Epithelial cell of prostate (primary cell): ENCODE measurements around the gene AGAP2.

Experiments
- DNase-seq: peaks from one replicate; pipeline ENCODE4 v3.0.0-alpha.2; 2011; ENCODE audit warnings: low read depth, low spot score
- H3K27ac ChIP-seq: fragments of 450-650 bp; 2 replicates; pipeline ENCODE4 v1.5.1; 2017; ENCODE audit warnings: mild to moderate bottlenecking

Gene AGAP2

GRCh38 chr12:57755194-57755453 is 16.6 kb upstream of the AGAP2 start:
- DNase-seq = no peak
- peak overlapping the region; percentile 52 for H3K27ac ChIP-seq

DNA sequence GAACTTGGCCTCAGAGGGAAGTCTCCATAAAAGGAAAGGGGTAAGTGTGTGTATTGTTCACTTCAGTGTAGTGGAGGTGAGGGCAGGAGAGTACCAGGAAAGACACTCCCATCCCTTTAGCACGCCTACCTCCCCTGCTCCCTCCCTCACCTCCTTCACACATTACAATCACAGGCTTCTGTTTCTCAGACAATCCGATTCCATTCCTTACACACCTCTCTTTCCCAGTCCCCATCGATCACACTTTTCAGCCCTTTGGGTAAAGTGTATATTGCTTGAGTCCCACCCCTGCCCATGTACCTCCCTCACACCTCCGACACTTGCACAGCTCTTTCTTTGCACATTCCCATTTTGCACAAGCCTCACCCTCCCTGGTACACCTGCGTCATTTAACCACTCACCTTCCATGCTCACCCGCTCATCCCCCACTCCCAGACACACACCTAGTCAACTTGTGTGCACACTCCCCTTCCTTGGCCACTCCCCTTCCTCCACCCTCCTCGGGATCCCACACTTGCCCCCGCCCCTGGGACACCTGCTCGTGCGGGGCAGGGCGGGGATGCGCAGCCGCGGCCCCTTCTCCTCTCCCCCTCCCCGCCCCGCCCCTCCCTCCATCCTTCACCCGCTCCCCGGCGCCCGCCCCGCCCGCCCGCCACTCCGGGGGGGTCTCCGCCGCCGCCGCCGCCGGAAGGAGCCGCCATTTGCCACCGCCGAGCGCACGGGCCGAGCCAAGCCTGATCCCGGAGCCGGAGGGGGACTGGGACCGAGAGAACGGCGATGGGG is 16.1 kb upstream of the AGAP2 start, which contains the start of gene MARCHF9:
Gene MARCHF9 (plus strand): TSS at position 693 of the 783 bp plus-strand sequence. CDS start 426 bp downstream, outside the sequence.
- DNase-seq = peak; percentile 39
- peak within 1 kb of the TSS; percentile 52 for H3K27ac ChIP-seq

- DNase-seq = no peak
- H3K27ac ChIP-seq = peak overlapping the region; percentile 52
Observed at GRCh38 chr12:57753756-57754337, 15.3 kb upstream of the AGAP2 start.

- DNase-seq = no peak
- H3K27ac ChIP-seq = peak overlapping the region; percentile 61
Observed at GRCh38 chr12:57752668-57753000, 14.1 kb upstream of the AGAP2 start.

GRCh38 chr12:57751788-57752667 is 13.5 kb upstream of the AGAP2 start, which contains the start of gene CDK4:
Gene CDK4, minus strand, starts transcription at chr12:57752310. Its CDS starts 593 bp downstream, at chr12:57751717.
- peak within 1 kb of the TSS; percentile 61 for H3K27ac ChIP-seq
- DNase-seq = peak; percentile 97

- DNase-seq = no peak
Observed at GRCh38 chr12:57751432-57751787, 12.9 kb upstream of the AGAP2 start.

DNA sequence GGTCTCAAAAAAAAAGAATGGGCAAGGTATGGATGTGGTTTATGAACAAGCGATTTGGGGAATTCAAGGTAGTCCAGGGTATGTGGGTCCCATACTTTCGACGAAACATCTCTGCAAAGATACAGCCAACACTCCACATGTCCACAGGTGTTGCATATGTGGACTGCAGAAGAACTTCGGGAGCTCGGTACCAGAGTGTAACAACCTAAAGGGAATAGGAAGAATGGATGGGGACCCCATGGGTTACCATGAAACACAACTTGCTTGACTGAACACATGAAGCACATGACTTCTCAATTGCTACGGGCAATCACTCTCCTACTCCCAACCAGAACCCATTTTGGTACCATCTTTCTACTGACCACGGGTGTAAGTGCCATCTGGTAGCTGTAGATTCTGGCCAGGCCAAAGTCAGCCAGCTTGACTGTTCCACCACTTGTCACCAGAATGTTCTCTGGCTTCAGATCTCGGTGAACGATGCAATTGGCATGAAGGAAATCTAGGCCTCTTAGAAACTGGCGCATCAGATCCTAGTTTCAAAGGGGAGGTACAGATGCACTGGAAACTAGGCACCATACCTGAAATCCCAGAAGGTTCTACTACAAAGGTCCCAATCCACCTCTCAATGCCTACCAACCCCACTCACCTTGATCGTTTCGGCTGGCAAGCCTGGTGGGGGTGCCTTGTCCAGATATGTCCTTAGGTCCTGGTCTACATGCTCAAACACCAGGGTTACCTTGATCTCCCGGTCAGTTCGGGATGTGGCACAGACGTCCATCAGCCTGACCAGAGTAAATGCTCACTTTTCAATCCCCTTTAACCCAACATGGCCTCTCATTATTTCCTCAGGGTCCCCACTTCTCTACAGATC is 12.3 kb upstream of the AGAP2 start:
- peak overlapping the region; percentile 61 for H3K27ac ChIP-seq
- no peak for DNase-seq

More at GRCh38 chr12:57751432-57751787, 12.9 kb upstream of the AGAP2 start:
- peak overlapping the region; percentile 61 for H3K27ac ChIP-seq

DNA sequence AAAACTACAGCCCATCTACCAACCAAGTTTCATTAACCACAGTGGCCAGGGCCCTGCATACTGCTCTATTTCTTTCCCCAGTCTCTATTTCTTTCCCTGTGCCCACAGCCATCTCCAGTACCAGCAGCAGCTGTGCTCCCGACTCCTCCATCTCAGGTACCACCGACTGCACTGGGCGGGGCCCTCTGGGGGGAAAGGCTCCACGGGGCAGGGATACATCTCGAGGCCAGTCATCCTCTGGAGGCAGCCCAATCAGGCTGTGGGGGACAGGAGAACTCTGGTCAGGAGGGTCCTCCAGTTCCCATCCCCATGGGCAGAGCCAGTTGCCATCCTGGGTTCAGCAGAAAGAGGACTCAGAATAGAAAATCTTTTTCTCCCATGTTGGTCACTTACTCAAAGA is 10.5 kb upstream of the AGAP2 start:
- no peak for DNase-seq
- no peak overlapping the region for H3K27ac ChIP-seq

DNA sequence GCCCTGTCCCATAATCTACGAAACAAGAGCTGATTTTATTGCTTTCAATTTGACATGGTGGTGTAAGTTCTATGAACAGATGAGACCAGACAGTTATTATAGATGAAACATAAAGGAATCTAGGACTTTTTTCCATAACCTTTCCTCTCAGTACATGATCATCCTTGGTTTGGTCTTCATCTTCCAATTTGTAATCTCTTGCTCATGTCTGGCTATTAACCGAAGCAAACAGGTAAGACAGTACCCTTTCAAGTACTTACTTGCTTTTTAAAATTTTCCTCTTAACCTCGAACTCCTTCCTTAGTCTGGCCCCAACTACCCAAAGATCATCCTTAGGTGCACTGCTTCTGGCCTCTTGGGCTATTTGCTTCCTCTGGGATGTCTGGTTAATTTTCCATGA is 7.5 kb upstream of the AGAP2 start:
- no peak for DNase-seq
- peak overlapping the region; percentile 91 for H3K27ac ChIP-seq

- H3K27ac ChIP-seq = peak overlapping the region; percentile 91
- no peak for DNase-seq
Observed at GRCh38 chr12:57745485-57745881, 6.9 kb upstream of the AGAP2 start.

- peak within 1 kb of the TSS; percentile 91 for H3K27ac ChIP-seq
- DNase-seq = peak; percentile 93
Observed at GRCh38 chr12:57744777-57745484, 6.4 kb upstream of the AGAP2 start, which contains the start of gene TSPAN31. Gene TSPAN31, plus strand, starts transcription at chr12:57745039. Its CDS starts 116 bp downstream, at chr12:57745155.

GRCh38 chr12:57744194-57744776 is 5.7 kb upstream of the AGAP2 start:
- peak overlapping the region; percentile 91 for H3K27ac ChIP-seq
- DNase-seq = no peak

- H3K27ac ChIP-seq = no peak overlapping the region
- no peak for DNase-seq
Observed at GRCh38 chr12:57743769-57744168, 5.2 kb upstream of the AGAP2 start.

DNA sequence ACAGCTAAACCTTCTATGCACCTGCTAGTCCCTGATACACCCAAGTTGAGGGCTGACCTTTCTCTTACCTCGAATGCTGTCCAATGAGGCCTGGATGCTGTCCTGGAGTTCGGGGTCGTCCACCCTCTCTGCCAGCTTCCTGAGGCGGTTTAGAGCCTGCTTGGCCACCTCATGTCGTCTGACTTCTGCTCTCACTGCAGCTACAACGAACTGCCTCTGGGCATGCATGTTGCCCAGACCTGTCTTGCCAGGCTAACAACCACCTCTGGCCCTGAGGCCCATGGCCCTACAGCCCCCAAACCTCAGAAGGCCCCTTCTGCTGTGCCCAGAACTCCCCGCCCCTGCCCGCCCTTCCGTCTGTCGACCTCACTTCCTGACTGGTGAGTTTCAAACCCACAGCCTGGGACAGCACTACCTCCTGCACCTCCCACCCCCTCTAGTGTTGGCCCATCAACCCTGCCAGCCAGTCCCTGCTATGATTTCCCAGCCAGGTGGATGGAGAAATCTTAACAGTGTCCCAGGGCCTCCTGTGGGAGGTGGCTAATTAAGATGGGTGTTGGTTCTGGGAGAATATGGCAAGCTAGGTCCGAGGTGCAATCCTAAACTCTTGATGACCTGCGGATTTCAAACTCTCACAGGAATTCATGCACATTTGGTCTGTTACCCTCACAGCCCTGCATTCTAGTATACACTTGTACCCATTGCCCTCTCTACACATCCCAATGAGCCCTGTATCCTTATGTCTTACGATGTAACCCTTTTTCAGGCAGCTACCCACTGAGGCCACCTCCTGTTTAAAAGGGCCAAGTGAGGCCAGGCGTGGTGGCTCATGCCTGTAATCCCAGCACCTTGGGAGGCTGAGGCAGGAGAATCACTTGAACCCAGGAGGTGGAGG is 3.5 kb upstream of the AGAP2 start:
- H3K27ac ChIP-seq = no peak overlapping the region
- no peak for DNase-seq

DNA sequence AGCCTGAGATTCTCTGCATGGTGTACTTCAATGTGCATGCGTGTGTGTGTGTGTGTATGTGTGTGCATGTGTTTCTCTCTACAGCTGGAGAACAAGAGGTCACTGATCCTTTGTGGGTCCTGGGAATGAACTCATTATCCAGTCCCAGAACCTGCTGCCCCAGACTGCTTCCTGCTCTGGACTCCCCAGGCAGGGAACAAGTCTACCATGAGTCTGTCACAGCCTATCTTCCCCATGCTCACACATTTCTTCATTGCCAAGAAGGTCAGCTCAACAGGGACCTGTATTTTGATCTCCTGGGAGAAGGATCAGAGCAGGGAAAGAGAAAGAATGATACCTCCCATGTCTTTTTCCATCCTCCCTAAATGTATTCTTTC is 2.9 kb upstream of the AGAP2 start:
- no peak for DNase-seq
- H3K27ac ChIP-seq = no peak overlapping the region

DNA sequence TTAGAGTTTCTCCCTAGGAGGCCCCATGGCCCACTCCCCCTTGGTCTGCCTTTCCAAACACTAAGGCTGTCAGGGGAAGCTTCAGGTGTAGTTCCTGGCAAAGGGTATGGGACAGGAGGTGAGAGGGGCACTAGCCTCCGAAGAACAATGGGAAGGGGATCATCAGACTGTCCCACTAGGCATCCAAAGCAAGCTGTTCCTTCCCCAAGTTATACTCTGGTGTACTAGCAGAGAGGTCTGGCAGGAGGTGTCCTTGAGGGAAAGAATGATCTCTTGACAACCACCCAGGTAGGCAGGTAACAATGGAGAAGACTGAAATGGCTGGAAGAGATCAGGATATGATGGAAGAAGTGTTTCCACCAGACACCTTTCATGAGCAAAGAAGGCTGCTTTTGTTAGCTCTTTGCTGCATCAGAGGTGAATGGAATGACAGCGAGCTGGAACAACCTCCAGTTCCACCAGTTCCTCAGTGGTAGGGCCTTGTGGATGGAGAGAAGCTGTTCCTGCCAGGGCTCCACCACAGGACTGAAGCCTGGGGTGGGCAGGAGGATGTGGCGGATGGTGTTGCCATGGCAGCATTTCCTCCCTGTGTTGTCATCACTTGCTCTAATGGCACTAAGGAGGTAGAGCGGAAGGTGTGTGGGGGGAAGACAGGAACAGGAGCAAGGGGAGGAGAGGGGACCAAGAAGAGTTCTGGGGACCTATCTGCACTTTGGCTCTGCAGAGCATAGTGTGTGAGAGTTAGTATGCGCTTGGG is 2.3 kb upstream of the AGAP2 start:
- no peak for DNase-seq
- no peak overlapping the region for H3K27ac ChIP-seq

DNA sequence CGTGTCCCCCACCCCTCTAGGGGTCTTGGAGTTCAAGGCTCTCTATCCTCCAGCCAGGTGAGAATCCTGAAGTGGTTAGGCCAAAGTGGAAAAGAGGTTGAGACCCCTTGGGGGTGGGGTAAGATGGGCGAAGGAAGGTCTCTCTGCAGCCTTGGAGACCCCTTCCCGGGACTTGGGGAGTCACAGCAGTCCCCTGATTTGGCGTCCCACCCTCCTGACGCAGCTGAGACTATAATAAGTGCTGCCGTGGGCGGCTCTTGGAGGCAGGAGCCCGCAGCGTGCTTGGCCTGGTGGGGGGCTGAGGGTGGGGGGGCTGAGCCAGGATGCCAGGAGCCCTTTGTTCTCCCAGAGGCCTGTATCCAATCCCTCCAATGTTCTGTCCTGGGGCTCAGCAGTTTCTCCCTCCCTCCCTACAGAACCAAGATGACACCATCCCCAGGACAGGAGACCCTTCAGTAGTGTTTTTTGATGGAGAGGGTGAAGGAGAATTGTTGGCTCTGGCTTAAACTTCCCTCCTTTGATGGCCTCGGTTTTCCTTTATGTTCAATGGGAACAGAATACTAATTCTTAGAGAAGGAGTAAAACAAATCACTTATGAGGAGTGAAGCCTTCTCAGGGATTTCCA is 1.5 kb upstream of the AGAP2 start:
- no peak overlapping the region for H3K27ac ChIP-seq
- no peak for DNase-seq
